T-cell (primary cell): ENCODE data around the gene MTARC1. TPM values are rescaled to one million over a fixed set of nuclear protein-coding genes. Genes with fewer than 3 reads are reported as not detected.

Source experiments
- ATAC-seq, 4 experiments: fragments of 200-7000 bp in 3 of 4; fragments of 150-1000 bp in 1 of 4; cut with Tn5 transposase; replicated peaks in 1 of 4; 1 replicate in 3 of 4; 2 replicates in 1 of 4; pipeline ENCODE4 v1.10.0; 2021; ENCODE audit warnings: moderate library complexity in 3 of 4, mild to moderate bottlenecking in 2 of 4, moderate number of reproducible peaks in 1 of 4
- CTCF ChIA-PET, 2 donors: fragments of 300-600 bp; sonication (Branson Sonifier 250); formaldehyde crosslinking; loops; one replicate each; lab custom pipeline; 2022; ENCODE audit warnings: antibody characterized with exemption in 2 of 2; lab: Charles Lee
- POLR2A ChIA-PET, 2 donors: fragments of 300-600 bp; sonication (Branson Sonifier 250); formaldehyde crosslinking; loops; one replicate each; lab custom pipeline; 2022; ENCODE audit warnings: antibody characterized with exemption in 2 of 2; lab: Charles Lee
- DNase-seq, 35 experiments: peaks; one replicate each; pipeline versions ENCODE4 v3.0.0 to v3.0.0-alpha.2; 2013 to 2023
- H3K27ac ChIP-seq: one replicate; pipeline ENCODE4 v1.5.1; 2013; ENCODE audit warnings: low read length
- H3K27me3 ChIP-seq, 2 experiments: replicated peaks in 1 of 2; 1 replicate in 1 of 2; 2 replicates in 1 of 2; pipeline versions ENCODE4 v1.6.1 to v1.7.0; 2013; ENCODE audit warnings: low read length in 1 of 2, mixed read lengths in 1 of 2; ENCODE audit not compliant: control insufficient read depth in 2 of 2, insufficient read depth in 2 of 2; ENCODE audit errors: extremely low read depth in 1 of 2
- H3K36me3 ChIP-seq, 2 donors: 1 replicate in 1 of 2; 2 replicates in 1 of 2; pipeline versions ENCODE4 v1.6.1 to v1.7.0; 2013; ENCODE audit warnings: low read length in 1 of 2; ENCODE audit not compliant: control insufficient read depth in 2 of 2, insufficient read depth in 1 of 2; ENCODE audit errors: extremely low read depth in 1 of 2
- H3K4me1 ChIP-seq, 2 experiments: 1 replicate in 1 of 2; 2 replicates in 1 of 2; pipeline versions ENCODE4 v1.6.1 to v1.7.0; 2013; ENCODE audit warnings: low read length in 2 of 2, mixed read lengths in 1 of 2; ENCODE audit not compliant: insufficient read depth in 2 of 2, control insufficient read depth in 1 of 2; ENCODE audit errors: extremely low read depth in 1 of 2
- H3K4me3 ChIP-seq, 2 donors: 1 replicate in 1 of 2; 2 replicates in 1 of 2; pipeline versions ENCODE4 v1.5.1 to v1.7.0; 2013; ENCODE audit warnings: mild to moderate bottlenecking in 2 of 2, low read length in 1 of 2, moderate library complexity in 1 of 2; ENCODE audit not compliant: control insufficient read depth in 1 of 2; ENCODE audit errors: extremely low read depth in 1 of 2
- H3K9me3 ChIP-seq: 2 replicates; pipeline ENCODE4 v1.7.0; 2013
- H3K27ac Mint-ChIP-seq, 2 donors: one replicate each; pipeline ENCODE4 v1.8.0; 2020 to 2021; ENCODE audit warnings: mild to moderate bottlenecking in 2 of 2, mixed read lengths in 2 of 2
- H3K27me3 Mint-ChIP-seq, 2 donors: one replicate each; pipeline ENCODE4 v1.8.0; 2021 to 2022; ENCODE audit warnings: mixed read lengths in 2 of 2
- H3K36me3 Mint-ChIP-seq: one replicate; pipeline ENCODE4 v1.8.0; 2021; ENCODE audit warnings: mixed read lengths
- H3K4me1 Mint-ChIP-seq, 3 donors: one replicate each; pipeline ENCODE4 v1.8.0; 2020 to 2022; ENCODE audit warnings: mixed read lengths in 3 of 3, mild to moderate bottlenecking in 1 of 3
- H3K4me3 Mint-ChIP-seq, 3 donors: one replicate each; pipeline ENCODE4 v1.8.0; 2020 to 2022; ENCODE audit warnings: mild to moderate bottlenecking in 3 of 3, mixed read lengths in 3 of 3, moderate library complexity in 3 of 3
- H3K9me3 Mint-ChIP-seq, 3 donors: one replicate each; pipeline ENCODE4 v1.8.0; 2020 to 2022; ENCODE audit warnings: mixed read lengths in 3 of 3
- WGBS: methylation state at CpG from one replicate; pipeline ENCODE4 v1.1.5; 2013; ENCODE audit warnings: missing lambda C conversion rate; ENCODE audit not compliant: insufficient coverage; 5-methylcytosine and 5-hydroxymethylcytosine counted together
- total RNA-seq, 35 experiments: library from RNA in 6 of 35; stranded (reverse) in 6 of 35; fragments of 120-200 nt in 1 of 35; gene quantifications; one replicate each; pipeline versions ENCODE4 v1.2.1 to v1.2.4 and lab custom pipeline; 2013 to 2026

Gene MTARC1
- total RNA-seq (under 1 TPM in 2 of 5 donors, not detected in 3; 0.03 to 0.09 TPM), total RNA-seq (lab: John Stamatoyannopoulos, UW) (0 to 0.18 (median 0) reads per million in 29 experiments)
- 0.09 TPM for total RNA-seq (2013)

DNA sequence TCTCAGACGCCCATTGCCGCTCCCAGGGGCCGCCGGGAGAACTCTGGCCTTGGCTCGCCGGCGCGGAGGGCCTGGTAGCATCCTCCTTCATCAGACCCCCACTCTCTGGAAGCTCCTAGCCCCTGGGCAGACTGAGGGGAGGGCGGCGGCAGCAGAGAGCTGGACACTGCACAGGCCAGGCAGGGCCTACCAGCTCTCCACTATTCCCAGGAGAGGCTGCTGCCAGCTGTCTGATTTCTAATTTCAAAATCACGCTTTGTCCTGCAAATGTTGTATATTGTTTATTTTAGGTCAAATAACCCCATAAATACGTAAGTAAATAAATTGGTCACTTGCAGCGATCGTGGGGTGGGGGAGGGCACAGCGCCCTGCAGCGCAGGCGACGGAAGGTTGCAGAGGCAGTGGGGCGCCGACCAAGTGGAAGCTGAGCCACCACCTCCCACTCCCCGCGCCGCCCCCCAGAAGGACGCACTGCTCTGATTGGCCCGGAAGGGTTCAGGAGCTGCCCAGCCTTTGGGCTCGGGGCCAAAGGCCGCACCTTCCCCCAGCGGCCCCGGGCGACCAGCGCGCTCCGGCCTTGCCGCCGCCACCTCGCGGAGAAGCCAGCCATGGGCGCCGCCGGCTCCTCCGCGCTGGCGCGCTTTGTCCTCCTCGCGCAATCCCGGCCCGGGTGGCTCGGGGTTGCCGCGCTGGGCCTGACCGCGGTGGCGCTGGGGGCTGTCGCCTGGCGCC, at the start of gene MTARC1:
Gene MTARC1, plus strand, starts transcription at position 577 of the 732 bp plus-strand sequence. Its CDS starts 32 bp downstream, at position 609.
- CTCF ChIA-PET = interaction anchor here in 1 of 2 donors (0.9 kb wide), 1 partner anchor 705 kb away, joined by 3 read pairs; no protein-coding TSS in a partner anchor
- ATAC-seq = peak in 1 of 4 experiments; percentile 27

DNA sequence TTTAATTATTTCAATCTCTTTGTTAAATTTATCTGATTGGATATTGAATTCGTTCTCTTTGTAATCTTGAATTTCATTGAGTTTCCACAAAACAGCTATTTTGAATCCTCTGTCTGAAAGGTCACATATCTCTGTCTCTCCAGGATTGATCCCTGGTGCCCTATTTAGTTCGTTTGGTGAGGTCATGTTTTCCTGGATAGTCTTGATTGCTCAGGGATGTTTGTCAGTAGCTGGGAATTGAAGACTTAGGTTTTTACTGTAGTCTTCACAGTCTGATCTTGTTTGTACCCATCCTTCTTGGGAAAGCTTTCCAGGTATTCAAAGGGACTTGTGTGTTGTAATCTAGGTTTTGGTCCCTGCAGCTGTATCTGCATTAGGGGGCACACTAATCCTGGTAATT, 45.4 kb upstream of the MTARC1 start:
- POLR2A ChIA-PET = no interaction called here
- CTCF ChIA-PET = no interaction called here
- ATAC-seq (no peak), DNase-seq (no peak)
- Histone ChIP-seq H3K4me3 (no peak overlapping the region), H3K9me3 (no peaks in the 10 kb centered on the region), H3K27me3 (peaks cover 0 to 16% of the 10 kb centered on the region in 2 experiments), H3K27ac (no peak overlapping the region), H3K36me3 (no peaks in the 10 kb centered on the region), H3K4me1 (no peaks in the 10 kb centered on the region)
- Mint-ChIP-seq H3K4me3 (no peak overlapping the region), H3K9me3 (no peaks in the 10 kb centered on the region), H3K36me3 (peaks cover 3% of the 10 kb centered on the region), H3K27me3 (peaks cover 18 to 22% of the 10 kb centered on the region in 2 donors), H3K4me1 (no peaks in the 10 kb centered on the region), H3K27ac (no peak overlapping the region)
- WGBS = 33% methylated on average over 1 of the region's 2 CpGs

More for the DNA sequence above, at the start of gene MTARC1:
- no peaks in the 10 kb centered on the region for H3K9me3 ChIP-seq
- peak within 1 kb of the TSS in 1 of 2 donors; percentile 32 for H3K4me3 ChIP-seq
- POLR2A ChIA-PET = interaction anchor here in 1 of 2 donors (0.6 kb wide), 1 partner anchor 439 kb away, joined by 4 read pairs; no protein-coding TSS in a partner anchor
- Mint-ChIP-seq H3K27ac (no peak within 1 kb of the TSS), H3K9me3 (no peaks in the 10 kb centered on the region), H3K4me3 (peak within 1 kb of the TSS in 2 of 3 donors; percentile 14 to 41), H3K36me3 (no peaks in the 10 kb centered on the region), H3K4me1 (peaks cover 0 to 3% (median 0%) of the 10 kb centered on the region in 3 donors), H3K27me3 (peaks cover 36 to 60% of the 10 kb centered on the region in 2 donors)
- H3K36me3 ChIP-seq = no peaks in the 10 kb centered on the region
- no peak for DNase-seq
- 5% methylated on average over 49 of the region's 56 CpGs for WGBS
- peaks cover 0 to 4% of the 10 kb centered on the region in 2 experiments for H3K4me1 ChIP-seq
- H3K27me3 ChIP-seq = peaks cover 6 to 33% of the 10 kb centered on the region in 2 experiments
- H3K27ac ChIP-seq = no peak within 1 kb of the TSS

GRCh38 chr1:220741825-220742224, 44.9 kb upstream of the MTARC1 start:
- H3K9me3 Mint-ChIP-seq = no peaks in the 10 kb centered on the region
- H3K4me1 ChIP-seq = no peaks in the 10 kb centered on the region
- CTCF ChIA-PET = no interaction called here
- POLR2A ChIA-PET = no interaction called here
- no peaks in the 10 kb centered on the region for H3K9me3 ChIP-seq
- no peaks in the 10 kb centered on the region for H3K4me1 Mint-ChIP-seq
- H3K4me3 ChIP-seq = no peak overlapping the region
- H3K36me3 Mint-ChIP-seq = peaks cover 3% of the 10 kb centered on the region
- ATAC-seq = no peak
- H3K4me3 Mint-ChIP-seq = no peak overlapping the region
- peaks cover 22 to 25% of the 10 kb centered on the region in 2 donors for H3K27me3 Mint-ChIP-seq
- no peak for DNase-seq
- no peak overlapping the region for H3K27ac Mint-ChIP-seq
- H3K27ac ChIP-seq = no peak overlapping the region
- H3K27me3 ChIP-seq = peaks cover 0 to 19% of the 10 kb centered on the region in 2 experiments
- H3K36me3 ChIP-seq = no peaks in the 10 kb centered on the region
- WGBS = 100% methylated on average over 1 of the region's 1 CpG

DNA sequence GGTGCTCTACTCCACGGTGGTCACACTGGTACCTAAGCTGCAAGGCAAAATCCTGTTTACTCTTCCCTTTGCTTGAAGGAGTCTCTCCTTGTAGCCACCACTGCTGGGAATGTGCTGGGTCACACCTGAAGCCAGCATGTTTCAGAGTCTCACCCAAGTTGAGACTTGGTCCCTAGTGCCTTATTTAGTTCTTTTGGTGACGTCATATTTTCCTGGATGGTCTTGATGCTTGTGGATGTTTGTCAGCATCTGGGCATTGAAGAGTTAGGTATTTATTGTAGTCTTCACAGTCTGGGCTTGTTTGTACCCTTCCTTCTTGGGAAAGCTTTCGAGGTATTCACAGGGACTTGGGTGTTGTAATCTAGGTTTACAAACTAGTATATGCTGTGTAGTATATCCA, 44.2 kb upstream of the MTARC1 start:
- CTCF ChIA-PET = interaction anchor here in 1 of 2 donors (1.7 kb wide), 1 partner anchor 9 kb away, joined by 4 read pairs; no protein-coding TSS in a partner anchor
- peaks cover 0 to 25% of the 10 kb centered on the region in 2 experiments for H3K27me3 ChIP-seq
- Mint-ChIP-seq H3K36me3 (peaks cover 3% of the 10 kb centered on the region), H3K9me3 (no peaks in the 10 kb centered on the region), H3K27ac (no peak overlapping the region), H3K4me3 (no peak overlapping the region), H3K4me1 (no peaks in the 10 kb centered on the region), H3K27me3 (peaks cover 29 to 30% of the 10 kb centered on the region in 2 donors)
- no peaks in the 10 kb centered on the region for H3K9me3 ChIP-seq
- 87% methylated on average over 2 of the region's 3 CpGs for WGBS
- POLR2A ChIA-PET = no interaction called here
- no peaks in the 10 kb centered on the region for H3K36me3 ChIP-seq
- no peak for ATAC-seq
- H3K4me1 ChIP-seq = no peaks in the 10 kb centered on the region
- DNase-seq = no peak
- H3K27ac ChIP-seq = no peak overlapping the region
- no peak overlapping the region for H3K4me3 ChIP-seq

- Histone ChIP-seq H3K4me3 (no peak overlapping the region), H3K9me3 (no peaks in the 10 kb centered on the region), H3K36me3 (no peaks in the 10 kb centered on the region), H3K27ac (no peak overlapping the region), H3K27me3 (peaks cover 2 to 46% of the 10 kb centered on the region in 2 experiments), H3K4me1 (peaks cover 0 to 6% of the 10 kb centered on the region in 2 experiments)
- Mint-ChIP-seq H3K4me1 (peaks cover 0 to 9% (median 6%) of the 10 kb centered on the region in 3 donors), H3K27ac (no peak overlapping the region), H3K4me3 (peak overlapping the region in 1 of 3 donors; percentile 60), H3K36me3 (peaks cover 3% of the 10 kb centered on the region), H3K9me3 (no peaks in the 10 kb centered on the region), H3K27me3 (peaks cover 49 to 56% of the 10 kb centered on the region in 2 donors)
- CTCF ChIA-PET = interaction anchor here in 1 of 2 donors (1.0 kb wide), 1 partner anchor 13 kb away, joined by 4 read pairs; no protein-coding TSS in a partner anchor
- WGBS = 100% methylated on average over 1 of the region's 3 CpGs
- ATAC-seq (no peak), DNase-seq (no peak)
- POLR2A ChIA-PET = no interaction called here
These were observed 39.9 kb upstream of the MTARC1 start for GRCh38 chr1:220746851-220747250.

- Mint-ChIP-seq H3K4me1 (peaks cover 0 to 9% (median 6%) of the 10 kb centered on the region in 3 donors), H3K36me3 (peaks cover 3% of the 10 kb centered on the region), H3K9me3 (no peaks in the 10 kb centered on the region), H3K27me3 (peaks cover 54 to 60% of the 10 kb centered on the region in 2 donors), H3K4me3 (peak overlapping the region; percentile 52 to 60 (median 54)), H3K27ac (no peak overlapping the region)
- DNase-seq = no peak
- Histone ChIP-seq H3K27me3 (peaks cover 2 to 49% of the 10 kb centered on the region in 2 experiments), H3K4me1 (peaks cover 0 to 6% of the 10 kb centered on the region in 2 experiments), H3K4me3 (peak overlapping the region in 1 of 2 donors; percentile 33), H3K36me3 (no peaks in the 10 kb centered on the region), H3K27ac (no peak overlapping the region), H3K9me3 (no peaks in the 10 kb centered on the region)
- WGBS = 12% methylated on average over 8 of the region's 18 CpGs
- ChIA-PET POLR2A (no interaction called here), CTCF (interaction anchor here in 1 of 2 donors (1.0 kb wide), 1 partner anchor 14 kb away, joined by 4 read pairs; no protein-coding TSS in a partner anchor)
- no peak for ATAC-seq
These were observed 39.1 kb upstream of the MTARC1 start for GRCh38 chr1:220747437-220748088.
